IPS-18c (cell line): Measurements from ENCODE around the gene ZMAT5.
"Not testable (repeated sequence)": the region's sequence is repeated elsewhere in the genome, so short reads cannot be mapped to it uniquely, and the experiment has no call there.

Experiments used
- H3K4me3 ChIP-seq: 2 replicates; pipeline ENCODE4 v1.7.0; 2013; ENCODE audit warnings: low read depth, mild to moderate bottlenecking, low read length, moderate library complexity; ENCODE audit not compliant: insufficient read depth
- H3K9me3 ChIP-seq: one replicate; pipeline ENCODE4 v1.6.1; 2013; ENCODE audit warnings: mild to moderate bottlenecking, low read length, moderate library complexity; ENCODE audit not compliant: control insufficient read depth, insufficient read depth

The ZMAT5 gene

DNA sequence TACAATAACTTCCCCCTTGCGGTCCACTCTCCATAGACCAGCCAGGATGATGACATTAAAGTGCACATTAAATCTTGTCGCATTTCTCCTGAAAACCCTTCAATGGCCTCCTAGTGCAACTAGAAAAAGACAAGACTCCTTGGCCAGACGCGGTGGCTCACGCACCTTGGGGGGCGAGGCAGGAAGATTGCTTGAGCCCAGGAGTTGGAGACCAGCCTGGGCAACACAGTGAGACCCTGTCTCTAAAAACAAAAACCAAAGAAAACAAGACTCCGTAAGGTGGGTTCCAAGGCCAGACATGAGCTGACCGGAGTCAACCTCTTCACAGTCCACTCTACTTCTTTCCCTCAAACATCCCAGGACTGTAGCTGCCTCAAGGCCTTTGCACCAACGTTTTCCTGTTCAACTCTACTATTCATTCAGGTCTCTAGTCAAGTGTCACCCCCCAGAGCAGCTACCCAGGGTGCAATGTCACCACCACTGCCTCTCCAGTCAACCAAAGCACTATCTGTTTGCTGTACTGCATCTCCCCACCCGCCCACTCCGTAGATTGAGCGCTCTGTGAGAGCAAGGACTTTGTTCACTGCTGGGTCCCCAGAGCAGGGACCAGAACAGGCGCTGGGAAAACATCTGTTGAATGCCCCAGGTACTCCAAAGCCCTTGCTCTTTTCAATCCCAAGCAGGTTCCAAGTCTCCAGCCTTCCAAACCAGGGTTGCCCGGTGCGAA, 739 bp downstream of the ZMAT5 start:
- Histone ChIP-seq H3K9me3 (no peaks in the 10 kb centered on the region), H3K4me3 (peak overlapping the region; percentile 61)

DNA sequence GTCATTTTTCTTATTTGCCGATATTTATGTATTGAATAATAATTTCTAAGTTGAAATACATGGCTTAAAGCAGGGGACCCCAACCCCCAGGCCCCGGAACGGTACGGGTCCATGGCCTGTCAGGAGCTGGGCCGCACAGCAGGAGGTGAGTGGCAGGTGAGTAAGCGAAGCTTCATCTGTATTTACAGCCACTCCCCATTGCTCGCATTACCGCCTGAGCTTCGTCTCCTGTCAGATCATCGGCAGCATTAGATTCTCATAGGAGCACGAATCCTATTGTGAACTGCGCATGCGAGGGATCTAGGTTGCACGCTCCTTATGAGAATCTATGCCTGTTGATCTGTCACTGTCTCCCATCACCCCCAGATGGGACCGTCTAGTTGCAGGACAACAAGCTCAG, 4.5 kb downstream of the ZMAT5 start:
- H3K9me3 ChIP-seq, result no peaks in the 10 kb centered on the region
- no peak overlapping the region for H3K4me3 ChIP-seq

DNA sequence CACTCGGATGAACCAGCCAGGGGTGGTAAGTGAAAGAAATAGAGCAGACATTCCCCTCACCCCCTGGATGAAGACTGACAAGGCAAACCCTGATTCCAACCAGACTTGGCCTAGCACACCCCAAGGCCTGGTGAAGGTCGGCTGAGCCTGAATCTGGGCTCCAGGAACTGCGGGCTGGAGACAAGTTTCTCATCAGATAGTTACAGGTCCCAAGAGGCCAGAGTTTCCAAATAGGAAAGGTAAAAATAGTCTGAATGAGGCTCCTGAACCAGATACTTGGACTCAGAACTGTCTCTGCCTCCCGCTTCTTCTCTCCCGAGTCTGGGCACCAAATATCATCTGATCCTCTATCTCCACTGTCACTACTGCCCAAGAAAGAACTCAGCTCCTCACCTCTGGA, 7.8 kb downstream of the ZMAT5 start:
- Histone ChIP-seq H3K9me3 (no peaks in the 10 kb centered on the region), H3K4me3 (no peak overlapping the region)

DNA sequence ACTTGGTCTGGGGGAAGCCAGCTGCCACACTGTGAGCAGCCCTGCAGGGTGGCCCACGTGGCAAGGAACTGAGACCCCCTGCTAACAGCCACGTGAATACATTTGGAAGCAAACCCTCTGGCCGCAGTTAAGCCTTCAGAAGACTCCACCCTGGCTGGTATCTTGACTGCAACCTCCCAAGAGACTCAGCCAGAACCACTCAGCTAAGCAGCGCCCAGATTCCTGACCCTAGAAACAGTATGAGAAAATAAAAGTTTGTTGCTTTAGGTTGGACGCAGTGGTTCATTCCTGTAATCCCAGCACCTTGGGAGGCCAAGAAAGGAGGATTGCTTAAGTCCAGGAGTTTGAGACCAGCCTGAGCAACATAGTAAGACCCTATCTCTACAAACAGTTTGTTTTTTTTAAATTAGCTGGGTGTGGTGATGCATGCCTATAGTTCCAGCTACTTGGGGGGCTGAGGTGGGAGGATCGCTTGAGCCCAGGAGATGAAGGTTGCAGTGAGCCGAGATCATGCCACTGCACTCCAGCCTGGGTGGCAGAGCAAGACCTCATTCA, 8.7 kb downstream of the ZMAT5 start:
- Histone ChIP-seq H3K4me3 (no peak overlapping the region), H3K9me3 (no peaks in the 10 kb centered on the region)

DNA sequence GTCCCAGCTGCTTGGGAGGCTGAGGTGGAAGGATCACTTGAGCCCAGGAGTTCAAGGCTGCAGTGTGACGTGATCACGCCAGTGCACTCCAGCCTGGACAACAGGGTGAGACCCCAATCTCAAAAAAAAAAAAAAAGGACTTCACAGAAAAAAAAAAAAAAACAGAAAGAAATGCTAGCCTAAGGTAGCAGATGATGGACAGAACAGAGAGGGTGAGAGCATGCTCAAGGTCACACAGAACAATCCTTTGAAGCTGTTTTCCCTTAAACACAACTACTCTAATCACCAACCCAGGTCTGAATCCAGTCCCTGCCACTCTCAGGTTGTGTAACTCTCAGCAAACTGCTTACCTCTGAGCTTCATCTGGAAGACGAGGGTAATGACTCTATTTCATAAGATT, 9.7 kb downstream of the ZMAT5 start:
- no peak overlapping the region for H3K4me3 ChIP-seq
- H3K9me3 ChIP-seq, result peaks cover 2% of the 10 kb centered on the region

DNA sequence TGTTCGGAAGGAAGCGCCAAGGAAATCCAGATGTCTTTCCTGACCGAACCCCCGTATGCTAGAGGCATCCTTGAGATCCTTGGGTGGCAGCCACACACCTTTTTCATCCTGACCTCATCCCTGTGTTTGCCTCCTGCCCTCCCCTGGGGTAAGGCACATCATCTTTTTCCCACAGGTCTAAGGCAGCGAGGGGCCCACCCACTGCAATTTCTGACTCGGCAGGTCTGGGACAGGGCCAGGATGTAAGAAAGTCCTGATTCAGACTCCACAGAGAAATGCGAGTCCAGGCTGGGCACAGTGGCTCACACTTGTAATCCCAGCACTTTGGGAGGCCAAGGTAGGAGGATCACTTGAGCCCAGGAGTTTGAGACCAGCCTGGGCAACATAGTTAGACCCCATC, 10.5 kb downstream of the ZMAT5 start:
- Histone ChIP-seq H3K9me3 (peaks cover 2% of the 10 kb centered on the region), H3K4me3 (no peak overlapping the region)

DNA sequence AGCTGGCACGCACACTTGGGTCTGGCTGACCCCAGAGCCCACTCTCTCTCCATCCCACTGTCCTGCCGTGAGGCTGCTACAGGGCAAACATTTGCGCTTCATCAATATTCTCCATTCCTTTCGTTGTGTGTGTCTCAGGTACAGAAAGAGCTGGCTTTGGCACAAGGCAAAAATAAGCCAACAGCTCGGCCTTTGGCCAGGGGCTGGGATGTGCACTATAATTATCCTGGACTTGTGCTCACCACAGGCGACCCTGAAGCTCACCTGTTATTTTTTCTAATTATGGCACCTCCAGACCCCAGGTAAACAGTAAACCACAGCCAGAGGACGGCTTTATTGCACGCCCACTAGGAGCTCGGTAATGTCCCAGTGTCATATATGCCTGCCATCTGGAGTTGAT, 10.9 kb downstream of the ZMAT5 start:
- H3K9me3 ChIP-seq, result peaks cover 2% of the 10 kb centered on the region
- no peak overlapping the region for H3K4me3 ChIP-seq

DNA sequence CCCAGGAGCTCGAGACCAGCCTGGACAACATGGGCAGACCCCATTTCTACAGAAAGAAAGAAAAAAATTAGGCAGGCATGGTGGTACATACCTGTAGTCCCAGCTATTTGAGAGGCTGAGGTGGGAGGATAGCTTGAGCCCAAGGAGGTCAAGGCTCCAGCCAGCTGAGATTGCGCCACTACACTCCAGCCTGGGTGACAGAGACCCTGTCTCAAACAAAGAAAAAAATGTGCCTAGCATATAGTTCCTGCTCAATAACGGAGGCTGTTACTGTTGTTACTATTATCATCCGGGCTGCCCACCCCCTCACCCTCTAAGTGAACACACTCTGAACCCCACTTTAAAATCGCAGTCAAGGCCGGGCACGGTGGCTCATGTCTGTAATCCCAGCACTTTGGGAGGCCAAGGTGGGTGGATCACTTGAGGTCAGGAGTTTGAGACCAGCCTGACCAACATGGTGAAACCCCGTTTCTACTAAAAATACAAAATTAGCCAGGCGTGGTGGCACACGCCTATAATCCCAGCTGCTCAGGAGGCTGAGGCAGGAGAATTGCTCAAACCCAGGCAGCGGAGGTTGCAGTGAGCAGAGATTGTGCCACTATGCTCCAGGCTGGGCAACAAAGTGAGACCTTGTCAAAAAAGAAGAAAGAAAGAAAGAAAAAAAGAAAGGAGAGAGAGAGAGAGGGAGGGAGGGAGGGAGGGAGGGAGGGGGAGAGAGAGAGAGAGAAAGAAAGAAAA, 12.0 kb downstream of the ZMAT5 start:
- H3K9me3 ChIP-seq, H3K4me3 ChIP-seq: not testable (repeated sequence)

DNA sequence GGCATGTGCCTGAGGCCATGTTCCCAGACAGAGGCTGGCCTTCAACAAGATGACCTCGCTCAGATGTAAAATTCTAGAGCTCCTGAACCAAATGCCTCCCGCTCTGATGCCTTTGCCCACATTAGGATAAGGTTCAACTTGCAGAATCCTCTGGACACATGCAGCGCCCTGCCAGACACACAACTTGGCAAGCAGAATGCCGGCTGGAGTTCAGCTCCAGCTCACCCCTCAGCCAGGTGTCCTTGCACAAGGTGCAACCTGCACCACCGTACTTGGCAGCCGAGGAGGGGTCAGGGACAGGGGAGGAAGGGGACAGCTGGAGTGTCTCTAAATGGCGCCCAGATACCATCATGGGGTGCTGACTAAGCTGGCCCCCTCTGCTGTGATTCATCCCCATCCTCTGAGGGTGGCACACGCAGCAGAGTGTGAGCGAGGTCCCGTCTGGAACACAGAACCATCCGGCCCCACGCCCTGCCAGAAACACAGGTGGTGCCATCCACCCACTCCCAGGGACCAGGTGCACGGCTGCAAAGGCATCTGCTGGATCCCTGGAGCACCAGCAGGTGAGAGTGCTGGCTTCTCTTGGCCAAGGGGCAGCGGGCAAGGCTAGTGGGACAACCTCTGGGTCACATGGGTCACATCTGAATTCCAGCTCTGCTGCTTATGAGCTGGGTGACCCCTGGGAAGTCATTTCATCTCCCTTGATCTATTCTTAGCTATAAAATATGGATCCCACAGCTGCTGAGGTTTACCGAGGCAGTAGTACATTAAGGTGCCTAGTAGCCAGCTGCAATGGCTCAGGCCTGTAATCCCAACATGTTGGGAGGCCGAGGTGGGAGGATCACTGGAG, 12.8 kb downstream of the ZMAT5 start:
- Histone ChIP-seq H3K4me3 (no peak overlapping the region), H3K9me3 (peaks cover 4% of the 10 kb centered on the region)

DNA sequence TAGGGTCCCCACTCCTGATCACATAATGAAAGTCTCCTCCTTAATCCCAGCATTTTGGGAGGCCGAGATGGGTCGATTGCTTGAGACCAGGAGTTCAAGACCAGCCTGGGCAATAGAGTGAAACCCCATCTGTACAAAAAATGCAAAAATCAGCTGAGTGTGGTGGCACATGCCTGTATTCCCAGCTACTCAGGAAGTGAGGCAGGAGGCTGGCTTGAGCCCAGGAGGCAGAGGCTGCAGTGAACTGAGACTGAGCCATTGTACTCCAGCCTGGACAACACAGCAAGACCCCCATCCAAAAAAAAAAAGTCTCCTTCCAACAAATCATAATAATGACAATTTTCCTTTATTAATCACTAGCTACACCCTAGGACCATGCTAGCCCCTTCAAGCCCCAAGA, 15.1 kb downstream of the ZMAT5 start:
- Histone ChIP-seq H3K4me3 (no peak overlapping the region), H3K9me3 (peaks cover 4% of the 10 kb centered on the region)

DNA sequence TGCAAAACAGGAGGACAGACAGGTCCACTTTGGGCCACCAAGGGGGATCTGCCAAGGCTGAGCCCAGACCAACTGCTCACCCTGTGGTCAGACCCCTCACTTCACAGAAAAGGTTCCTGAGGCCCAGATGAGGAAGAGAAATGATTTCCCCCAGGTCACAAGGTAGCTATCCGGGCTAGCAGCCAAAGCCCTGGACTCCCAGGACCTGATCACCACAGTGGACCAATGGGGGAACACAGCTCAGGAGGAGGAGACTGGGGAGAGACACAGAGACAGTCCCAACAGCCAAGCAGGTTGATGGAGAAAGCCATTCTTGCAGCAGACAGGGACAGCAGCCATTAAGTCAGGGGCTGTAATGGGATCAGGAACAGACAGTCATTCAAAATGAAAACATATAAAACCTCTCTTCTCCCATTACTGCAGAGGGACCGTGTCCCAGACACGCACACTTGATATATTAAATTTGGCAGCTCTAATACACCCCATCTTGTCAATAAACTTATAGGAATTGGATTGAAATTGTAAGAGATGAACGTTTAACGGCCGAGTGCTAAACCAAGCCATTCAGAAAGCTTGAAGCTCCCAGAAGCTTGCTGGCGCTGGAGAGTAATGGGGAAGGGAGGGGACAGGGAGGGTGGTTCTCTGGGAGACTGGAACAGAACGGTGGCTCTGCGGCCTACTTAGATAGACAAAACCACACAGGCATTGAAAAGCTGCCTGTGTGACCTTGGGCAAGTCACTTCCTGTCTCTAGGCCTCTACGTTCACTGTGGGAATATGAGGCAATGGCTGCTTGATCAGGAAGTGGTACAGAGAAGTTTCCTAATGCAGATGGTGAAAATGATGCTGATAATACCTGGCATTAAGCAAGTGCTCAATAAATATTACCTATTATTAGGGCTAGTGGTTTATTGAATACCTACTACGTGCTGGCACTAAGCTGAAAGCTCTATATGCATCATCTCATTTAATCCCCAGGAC, 16.0 kb downstream of the ZMAT5 start:
- Histone ChIP-seq H3K9me3 (peaks cover 4% of the 10 kb centered on the region), H3K4me3 (no peak overlapping the region)

DNA sequence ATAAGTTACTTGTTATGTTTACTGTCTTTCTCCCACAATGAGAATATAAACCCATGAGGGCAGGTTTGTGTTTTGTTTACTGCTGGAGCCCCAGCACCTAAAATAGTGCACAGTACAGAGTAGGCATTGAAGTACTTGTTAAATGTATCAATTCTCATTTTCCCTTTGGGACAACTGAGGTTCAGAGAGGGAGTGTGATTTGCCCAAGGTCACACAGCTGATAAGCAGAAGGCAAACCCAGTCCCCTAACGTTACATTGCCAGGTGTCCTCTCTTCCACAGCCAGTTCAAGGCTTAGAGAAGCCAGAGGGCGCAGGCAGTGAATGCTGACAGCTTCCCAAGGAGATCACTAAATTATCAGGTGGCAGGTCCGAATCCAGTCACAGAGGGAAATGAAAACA, 16.8 kb downstream of the ZMAT5 start:
- H3K4me3 ChIP-seq, result no peak overlapping the region
- H3K9me3 ChIP-seq, result peaks cover 4% of the 10 kb centered on the region

DNA sequence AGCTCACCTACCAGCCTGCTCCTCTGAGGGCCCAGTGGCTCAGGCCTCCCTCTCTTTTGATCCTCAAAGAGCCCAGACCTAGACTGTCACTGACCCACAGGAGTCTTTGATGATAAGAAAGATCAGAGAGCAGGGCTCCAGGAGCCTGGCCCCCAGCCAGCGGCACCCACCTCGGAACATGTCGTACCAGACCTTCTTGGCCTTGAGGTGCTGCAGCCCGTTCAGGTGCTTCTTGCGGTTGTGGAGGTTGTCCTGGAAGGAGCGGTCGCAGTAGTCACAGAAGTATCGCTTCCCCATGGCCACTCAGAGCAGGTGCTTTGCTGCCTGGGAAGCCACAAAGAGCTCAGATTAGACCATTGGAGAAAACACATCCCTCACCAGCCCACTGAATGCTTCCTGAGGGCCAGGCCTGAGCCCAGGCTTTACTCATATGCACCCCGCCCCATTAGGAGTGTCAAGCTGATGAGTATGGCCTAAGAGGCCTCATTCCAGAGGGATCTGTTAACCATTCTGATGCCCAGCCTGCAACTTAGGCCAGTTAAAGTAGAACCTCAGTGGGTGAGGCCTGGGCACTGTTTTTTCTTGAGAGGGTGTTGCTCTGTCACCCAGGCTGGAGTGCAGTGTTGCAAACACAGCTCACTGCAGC, 18.4 kb downstream of the ZMAT5 start:
- Histone ChIP-seq H3K4me3 (no peak overlapping the region), H3K9me3 (peaks cover 4% of the 10 kb centered on the region)

DNA sequence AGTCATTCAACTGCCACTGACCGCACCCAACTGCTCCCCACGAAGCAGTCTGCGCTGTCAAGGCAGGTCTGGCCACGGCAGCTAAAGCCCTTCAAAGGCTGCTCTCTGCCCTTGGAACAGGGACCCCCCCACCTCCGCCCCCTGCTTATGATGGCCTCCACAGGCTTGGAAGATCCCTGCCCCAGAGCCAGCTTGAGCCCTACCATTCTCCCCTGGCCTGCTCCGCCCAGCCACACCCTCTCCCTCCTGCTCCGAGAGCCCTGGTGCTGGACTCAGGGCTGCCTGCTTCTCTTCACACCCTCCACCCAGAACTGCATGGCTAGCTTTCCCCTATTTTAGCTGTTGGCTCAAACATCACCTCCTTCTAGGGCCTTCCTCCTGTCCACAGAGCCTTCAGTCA, 19.0 kb downstream of the ZMAT5 start:
- peaks cover 4% of the 10 kb centered on the region for H3K9me3 ChIP-seq
- no peak overlapping the region for H3K4me3 ChIP-seq

DNA sequence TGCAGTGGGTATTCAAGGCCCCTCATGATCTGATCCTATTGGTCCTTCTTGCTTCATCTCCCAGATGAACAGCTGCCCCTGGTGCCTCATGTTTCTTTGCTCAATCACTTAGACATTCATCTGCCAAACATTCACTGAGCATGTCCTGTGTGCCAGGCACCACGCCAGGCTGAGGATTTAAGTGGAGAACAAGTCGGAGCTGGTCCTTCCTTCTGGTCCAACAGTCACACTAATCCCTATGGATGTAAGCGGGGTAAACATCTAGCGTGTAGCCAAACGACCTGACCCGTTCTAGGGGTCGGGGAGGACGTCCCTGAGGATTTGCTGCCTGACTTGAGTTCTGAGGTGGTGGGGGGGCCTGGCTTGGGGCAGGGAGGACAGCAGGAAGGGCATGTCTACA, 21.9 kb downstream of the ZMAT5 start:
- Histone ChIP-seq H3K9me3 (peaks cover 2% of the 10 kb centered on the region), H3K4me3 (no peak overlapping the region)

DNA sequence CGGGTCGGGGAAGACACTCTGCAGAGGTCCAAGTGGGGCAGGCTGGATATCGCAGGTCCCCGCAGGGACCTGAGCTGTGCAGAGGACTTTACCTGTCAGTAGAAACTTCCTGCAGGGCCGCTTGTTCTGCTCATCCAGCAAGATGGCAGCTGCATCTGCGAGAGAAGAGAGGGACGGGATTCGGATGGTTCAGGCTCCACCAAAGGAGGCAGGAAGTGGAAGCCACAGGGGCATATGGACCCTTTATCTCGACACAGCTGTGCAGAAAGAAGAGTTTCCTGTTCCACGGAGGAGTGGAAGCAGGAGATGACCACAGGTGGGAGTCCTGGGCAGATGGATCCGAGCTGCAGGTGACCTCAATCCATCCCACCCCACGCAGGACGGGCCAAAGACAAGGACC, 24.5 kb downstream of the ZMAT5 start:
- no peaks in the 10 kb centered on the region for H3K9me3 ChIP-seq
- no peak overlapping the region for H3K4me3 ChIP-seq
